ENCODE measurements around the gene SF3A1. TPM values are rescaled to one million over a fixed set of nuclear protein-coding genes. Genes with fewer than 3 reads are reported as not detected.

SF3A1 gene
- total and polyA plus RNA-seq, 4 donors, result 13.6 to 116 (median 68.0) TPM

DNA sequence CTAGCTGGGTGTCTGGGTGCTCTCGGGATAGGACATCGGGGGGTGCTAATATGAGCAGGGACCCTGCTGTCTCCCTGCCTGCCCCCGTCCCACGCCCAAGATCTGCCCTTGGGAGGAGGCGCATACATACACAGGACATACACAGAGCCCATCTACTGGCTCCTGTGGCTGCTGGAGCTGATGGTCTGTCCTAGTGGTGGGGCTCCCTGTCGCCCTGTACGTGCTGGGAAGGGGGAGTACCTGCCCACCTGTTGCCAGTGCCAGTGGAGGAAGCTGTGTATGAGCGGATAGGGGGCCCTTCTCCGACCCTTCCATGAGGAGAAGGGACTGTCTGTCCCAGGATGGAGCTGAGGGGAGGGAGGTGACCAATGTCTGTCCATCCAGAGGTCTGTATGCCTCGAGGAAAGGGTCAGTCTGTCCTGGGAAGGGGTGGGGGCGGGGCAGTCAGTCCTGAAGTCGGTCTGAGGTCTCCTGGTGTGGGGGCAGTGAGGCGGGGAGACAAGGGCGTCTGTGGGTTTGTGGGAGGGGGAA, 30.9 kb downstream of the SF3A1 start:
- DNase-seq, result peak in 1 of 2 donors; percentile 64
- peaks cover 0 to 2% of the 10 kb centered on the region in 2 donors for H3K4me1 ChIP-seq (ENCODE audit: control insufficient read depth in 1 of 2, insufficient read depth in 2 of 2, low read length in 2 of 2)
- 20 to 22% methylated on average over 14 of the region's 14 CpGs for WGBS, 2 donors
- peak overlapping the region in 1 of 2 donors; percentile 46 for H3K27ac ChIP-seq (ENCODE audit: low read depth in 1 of 2, low read length in 2 of 2)
- H3K27me3 ChIP-seq (ENCODE audit: control insufficient read depth in 1 of 2, insufficient read depth in 2 of 2, low read length in 1 of 2), result no peaks in the 10 kb centered on the region
- H3K36me3 ChIP-seq (ENCODE audit: control insufficient read depth in 1 of 2, insufficient read depth in 2 of 2, low read length in 1 of 2), result no peaks in the 10 kb centered on the region
- intact Hi-C loops (cut with DNase I), result loop anchor here (1.0 to 5.0 kb wide), 4 partner anchors 21 to 38 kb away; partner anchors contain the start of genes CASTOR1 (in 2 of the 2), CCDC157 (in 1 of the 2) and SF3A1 (in 1 of the 2)
- peak overlapping the region; percentile 69 to 96 for H3K4me3 ChIP-seq (ENCODE audit: low read length in 2 of 2)
- ATAC-seq (ENCODE audit: low FRiP score), result no peak
- no peaks in the 10 kb centered on the region for H3K9me3 ChIP-seq (ENCODE audit: control insufficient read depth, low read length)

- H3K4me1 ChIP-seq (ENCODE audit: control insufficient read depth in 1 of 2, insufficient read depth in 2 of 2, low read length in 2 of 2), result peaks cover 0 to 2% of the 10 kb centered on the region in 2 donors
- DNase-seq, result peak; percentile 61 to 65
- intact Hi-C loops (cut with DNase I), result loop anchor here (2.0 to 5.0 kb wide), 2 partner anchors 20 to 38 kb away; partner anchors contain the start of gene CASTOR1 (in 1 of the 2)
These were observed 31.5 kb downstream of the SF3A1 start for GRCh38 chr22:30325065-30325720.

GRCh38 chr22:30324014-30324730, 32.5 kb downstream of the SF3A1 start:
- intact Hi-C loops (cut with DNase I), result loop anchor here in 1 of 2 donors (2.0 kb wide), 1 partner anchor 19 kb away; no protein-coding TSS in a partner anchor
- Histone ChIP-seq H3K9me3 (ENCODE audit: control insufficient read depth, low read length) (no peaks in the 10 kb centered on the region), H3K4me1 (ENCODE audit: control insufficient read depth in 1 of 2, insufficient read depth in 2 of 2, low read length in 2 of 2) (peaks cover 0 to 2% of the 10 kb centered on the region in 2 donors), H3K27me3 (ENCODE audit: control insufficient read depth in 1 of 2, insufficient read depth in 2 of 2, low read length in 1 of 2) (no peaks in the 10 kb centered on the region), H3K4me3 (ENCODE audit: low read length in 2 of 2) (no peak overlapping the region), H3K36me3 (ENCODE audit: control insufficient read depth in 1 of 2, insufficient read depth in 2 of 2, low read length in 1 of 2) (no peaks in the 10 kb centered on the region), H3K27ac (ENCODE audit: low read depth in 1 of 2, low read length in 2 of 2) (peak overlapping the region in 1 of 2 donors; percentile 53)
- DNase-seq (peak in 1 of 2 donors; percentile 68), ATAC-seq (ENCODE audit: low FRiP score) (peak; percentile 27)
- WGBS, 2 donors, result 3 to 7% methylated on average over 8 of the region's 8 CpGs

More at GRCh38 chr22:30325065-30325720, 31.5 kb downstream of the SF3A1 start:
- Histone ChIP-seq H3K36me3 (ENCODE audit: control insufficient read depth in 1 of 2, insufficient read depth in 2 of 2, low read length in 1 of 2) (no peaks in the 10 kb centered on the region), H3K27ac (ENCODE audit: low read depth in 1 of 2, low read length in 2 of 2) (peak overlapping the region in 1 of 2 donors; percentile 46), H3K4me3 (ENCODE audit: low read length in 2 of 2) (peak overlapping the region; percentile 69 to 96), H3K27me3 (ENCODE audit: control insufficient read depth in 1 of 2, insufficient read depth in 2 of 2, low read length in 1 of 2) (no peaks in the 10 kb centered on the region), H3K9me3 (ENCODE audit: control insufficient read depth, low read length) (no peaks in the 10 kb centered on the region)
- 14 to 22% methylated on average over 5 of the region's 5 CpGs for WGBS, 2 donors
- peak; percentile 60 for ATAC-seq (ENCODE audit: low FRiP score)

DNA sequence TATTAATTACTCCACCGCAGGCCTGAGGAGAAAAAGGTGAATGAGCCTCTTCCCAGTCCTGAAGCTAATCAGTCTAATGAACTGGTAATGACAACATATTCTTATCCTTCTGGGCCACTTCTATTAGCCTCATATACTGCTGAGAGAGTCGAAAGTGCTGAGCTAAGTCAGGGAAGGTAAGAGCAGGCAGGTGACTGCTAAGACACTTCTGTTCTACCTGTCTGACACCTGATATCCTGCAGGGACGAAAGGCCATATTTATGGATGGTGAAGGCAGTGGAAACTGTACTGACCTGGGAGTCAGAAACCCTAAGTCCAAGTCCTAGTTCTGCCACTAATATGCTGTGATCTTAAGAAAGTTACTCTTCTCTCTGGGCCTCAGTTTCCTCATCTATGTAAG, 33.4 kb downstream of the SF3A1 start:
- H3K4me3 ChIP-seq (ENCODE audit: low read length in 2 of 2), result no peak overlapping the region
- WGBS, 2 donors, result 92 to 94% methylated on average over 3 of the region's 3 CpGs
- H3K27ac ChIP-seq (ENCODE audit: low read depth in 1 of 2, low read length in 2 of 2), result peak overlapping the region in 1 of 2 donors; percentile 29
- peaks cover 0 to 4% of the 10 kb centered on the region in 2 donors for H3K4me1 ChIP-seq (ENCODE audit: control insufficient read depth in 1 of 2, insufficient read depth in 2 of 2, low read length in 2 of 2)
- DNase-seq, result no peak
- H3K9me3 ChIP-seq (ENCODE audit: control insufficient read depth, low read length), result no peaks in the 10 kb centered on the region
- no peak for ATAC-seq (ENCODE audit: low FRiP score)
- no peaks in the 10 kb centered on the region for H3K36me3 ChIP-seq (ENCODE audit: control insufficient read depth in 1 of 2, insufficient read depth in 2 of 2, low read length in 1 of 2)
- intact Hi-C loops (cut with DNase I), result no loop called here
- no peaks in the 10 kb centered on the region for H3K27me3 ChIP-seq (ENCODE audit: control insufficient read depth in 1 of 2, insufficient read depth in 2 of 2, low read length in 1 of 2)

GRCh38 chr22:30321461-30321860, 35.2 kb downstream of the SF3A1 start:
- Histone ChIP-seq H3K36me3 (ENCODE audit: control insufficient read depth in 1 of 2, insufficient read depth in 2 of 2, low read length in 1 of 2) (no peaks in the 10 kb centered on the region), H3K27me3 (ENCODE audit: control insufficient read depth in 1 of 2, insufficient read depth in 2 of 2, low read length in 1 of 2) (no peaks in the 10 kb centered on the region), H3K9me3 (ENCODE audit: control insufficient read depth, low read length) (no peaks in the 10 kb centered on the region), H3K4me3 (ENCODE audit: low read length in 2 of 2) (no peak overlapping the region), H3K4me1 (ENCODE audit: control insufficient read depth in 1 of 2, insufficient read depth in 2 of 2, low read length in 2 of 2) (peaks cover 0 to 5% of the 10 kb centered on the region in 2 donors), H3K27ac (ENCODE audit: low read depth in 1 of 2, low read length in 2 of 2) (peak overlapping the region; percentile 31 to 62)
- DNase-seq (no peak), ATAC-seq (ENCODE audit: low FRiP score) (no peak)
- intact Hi-C loops (cut with DNase I), result no loop called here
- 9 to 37% methylated on average over 2 of the region's 2 CpGs for WGBS, 2 donors

GRCh38 chr22:30320021-30320556, 36.6 kb downstream of the SF3A1 start:
- DNase-seq, result no peak
- H3K27me3 ChIP-seq (ENCODE audit: control insufficient read depth in 1 of 2, insufficient read depth in 2 of 2, low read length in 1 of 2), result no peaks in the 10 kb centered on the region
- H3K9me3 ChIP-seq (ENCODE audit: control insufficient read depth, low read length), result no peaks in the 10 kb centered on the region
- H3K36me3 ChIP-seq (ENCODE audit: control insufficient read depth in 1 of 2, insufficient read depth in 2 of 2, low read length in 1 of 2), result no peaks in the 10 kb centered on the region
- H3K27ac ChIP-seq (ENCODE audit: low read depth in 1 of 2, low read length in 2 of 2), result no peak overlapping the region
- ATAC-seq (ENCODE audit: low FRiP score), result no peak
- no peak overlapping the region for H3K4me3 ChIP-seq (ENCODE audit: low read length in 2 of 2)
- H3K4me1 ChIP-seq (ENCODE audit: control insufficient read depth in 1 of 2, insufficient read depth in 2 of 2, low read length in 2 of 2), result peaks cover 0 to 6% of the 10 kb centered on the region in 2 donors
- intact Hi-C loops (cut with DNase I), result no loop called here
- 87 to 88% methylated on average over 3 of the region's 3 CpGs for WGBS, 2 donors

DNA sequence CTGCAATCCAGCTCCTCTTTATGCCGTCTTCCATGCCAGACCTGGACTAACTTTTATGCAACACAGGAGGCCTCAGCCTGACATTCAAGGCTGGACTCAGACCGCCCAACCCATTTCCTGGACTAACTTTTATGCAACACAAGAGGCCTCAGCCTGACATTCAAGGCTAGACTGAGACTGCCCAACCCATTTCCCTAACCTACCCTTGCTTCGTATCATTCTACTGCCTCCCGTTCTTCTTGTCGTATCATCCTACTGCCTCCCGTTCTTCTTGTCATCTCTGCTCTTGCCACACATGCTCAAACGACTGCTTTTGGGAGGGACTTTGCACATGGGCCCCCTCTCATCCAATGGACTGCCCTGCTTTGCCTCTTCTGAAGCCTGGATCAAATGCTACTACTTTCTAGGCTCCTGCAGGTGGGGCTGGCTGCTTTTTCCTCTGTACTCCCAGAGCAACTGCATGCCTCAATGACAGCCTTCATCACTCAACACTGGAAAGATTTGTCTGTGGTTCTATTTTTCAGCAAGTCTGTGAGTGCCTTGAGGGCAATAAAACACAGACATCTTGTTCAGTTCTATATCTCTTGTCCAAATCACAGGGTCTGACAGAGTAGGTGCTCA, 37.8 kb downstream of the SF3A1 start:
- peak overlapping the region in 1 of 2 donors; percentile 6 for H3K27ac ChIP-seq (ENCODE audit: low read depth in 1 of 2, low read length in 2 of 2)
- 77 to 83% methylated on average over 7 of the region's 7 CpGs for WGBS, 2 donors
- no peaks in the 10 kb centered on the region for H3K9me3 ChIP-seq (ENCODE audit: control insufficient read depth, low read length)

GRCh38 chr22:30317778-30318177, 38.9 kb downstream of the SF3A1 start:
- Histone ChIP-seq H3K27ac (ENCODE audit: low read depth in 1 of 2, low read length in 2 of 2) (no peak overlapping the region), H3K4me1 (ENCODE audit: control insufficient read depth in 1 of 2, insufficient read depth in 2 of 2, low read length in 2 of 2) (peaks cover 0 to 6% of the 10 kb centered on the region in 2 donors), H3K4me3 (ENCODE audit: low read length in 2 of 2) (no peak overlapping the region), H3K9me3 (ENCODE audit: control insufficient read depth, low read length) (no peaks in the 10 kb centered on the region), H3K36me3 (ENCODE audit: control insufficient read depth in 1 of 2, insufficient read depth in 2 of 2, low read length in 1 of 2) (no peaks in the 10 kb centered on the region), H3K27me3 (ENCODE audit: control insufficient read depth in 1 of 2, insufficient read depth in 2 of 2, low read length in 1 of 2) (no peaks in the 10 kb centered on the region)
- DNase-seq, result no peak
- WGBS, 2 donors, result 89 to 98% methylated on average over 1 of the region's 1 CpG
- intact Hi-C loops (cut with DNase I), result no loop called here
- no peak for ATAC-seq (ENCODE audit: low FRiP score)

More for the DNA sequence above, 37.8 kb downstream of the SF3A1 start:
- H3K36me3 ChIP-seq (ENCODE audit: control insufficient read depth in 1 of 2, insufficient read depth in 2 of 2, low read length in 1 of 2), result no peaks in the 10 kb centered on the region
- intact Hi-C loops (cut with DNase I), result no loop called here
- H3K4me3 ChIP-seq (ENCODE audit: low read length in 2 of 2), result no peak overlapping the region
- DNase-seq (no peak), ATAC-seq (ENCODE audit: low FRiP score) (no peak)
- H3K27me3 ChIP-seq (ENCODE audit: control insufficient read depth in 1 of 2, insufficient read depth in 2 of 2, low read length in 1 of 2), result no peaks in the 10 kb centered on the region
- H3K4me1 ChIP-seq (ENCODE audit: control insufficient read depth in 1 of 2, insufficient read depth in 2 of 2, low read length in 2 of 2), result peaks cover 0 to 6% of the 10 kb centered on the region in 2 donors
